ENCODE results near the gene GAS2L3.

The GAS2L3 gene

DNA sequence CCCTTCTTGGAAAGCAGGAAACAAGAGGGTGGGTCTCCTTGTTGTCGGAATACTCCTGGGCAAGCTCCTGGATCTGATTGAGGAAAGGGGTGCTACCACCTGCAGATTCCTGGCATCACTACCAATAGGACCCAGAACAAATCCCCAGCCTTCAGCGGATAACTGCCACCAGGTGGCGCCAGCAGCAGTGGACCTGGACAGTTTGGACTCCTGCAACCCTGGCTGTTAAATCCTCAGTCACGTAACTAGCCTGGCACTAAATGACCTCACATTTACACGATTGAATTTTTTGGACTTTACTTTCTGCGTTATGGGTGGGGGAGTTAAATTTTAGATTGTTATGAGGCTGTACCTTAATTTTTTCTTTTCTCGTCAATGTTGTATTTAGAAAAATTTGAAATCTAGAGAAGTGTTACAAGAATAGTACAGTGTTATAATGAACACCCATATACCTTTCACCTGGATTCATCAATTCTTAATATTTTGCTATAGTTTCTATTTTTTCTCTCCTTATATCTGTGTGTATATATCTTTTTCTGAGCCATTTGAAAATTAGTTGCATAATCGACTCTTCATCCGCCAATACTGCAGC, 95.6 kb downstream of the GAS2L3 start:
- peak; percentile 89 for DNase-seq

DNA sequence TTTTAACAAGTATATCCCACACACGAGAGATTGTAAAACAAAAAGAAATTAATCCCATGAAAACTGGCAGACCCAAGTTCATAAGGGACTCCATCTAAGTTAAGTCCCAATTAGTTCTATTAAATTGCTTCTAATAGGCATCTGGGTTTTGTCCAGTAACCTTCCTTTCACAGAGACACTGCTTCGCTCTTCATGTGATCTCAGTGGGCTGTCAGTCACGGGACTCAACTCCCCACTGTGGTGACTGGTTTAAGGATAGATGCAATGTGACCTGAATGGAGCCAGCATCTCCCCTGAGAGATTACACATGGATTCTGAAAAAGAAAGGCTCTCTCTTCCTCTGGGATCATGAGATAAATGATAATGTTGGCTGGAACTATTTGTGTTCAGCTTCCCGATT, 96.4 kb downstream of the GAS2L3 start:
- no peak for DNase-seq

DNA sequence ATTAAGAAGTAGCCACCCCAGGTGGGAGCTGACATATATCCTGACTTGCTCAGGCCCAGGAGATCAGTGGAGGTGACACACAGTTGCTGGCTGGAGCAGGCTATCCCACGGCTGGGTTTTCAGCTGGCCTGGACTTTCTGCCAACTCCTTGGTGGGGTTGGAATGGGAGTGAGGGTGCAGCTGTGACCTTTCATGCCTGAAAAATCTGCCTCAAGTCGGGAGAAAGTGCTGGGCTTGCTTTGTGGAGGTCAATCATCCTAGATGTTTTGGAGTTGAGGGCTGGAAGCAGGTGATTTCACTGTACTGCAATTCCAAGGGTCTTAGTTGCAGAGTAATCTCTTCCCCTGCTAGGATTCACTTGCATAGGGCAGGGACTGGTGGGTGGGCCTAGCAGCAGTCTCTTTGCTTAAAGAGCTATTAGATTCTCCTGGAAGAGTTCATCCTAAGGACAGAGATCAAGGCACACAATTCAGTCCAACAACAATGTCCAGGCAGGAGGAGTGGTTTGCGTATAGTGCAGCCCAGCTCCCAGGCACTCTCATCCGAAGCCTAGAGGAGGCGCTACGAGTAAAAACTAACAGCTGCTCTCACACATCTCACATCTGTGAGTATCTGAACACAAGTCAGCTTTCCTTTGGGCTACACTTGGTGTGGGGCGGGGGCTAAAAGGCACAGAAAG, 98.1 kb downstream of the GAS2L3 start:
- DNase-seq: no peak

DNA sequence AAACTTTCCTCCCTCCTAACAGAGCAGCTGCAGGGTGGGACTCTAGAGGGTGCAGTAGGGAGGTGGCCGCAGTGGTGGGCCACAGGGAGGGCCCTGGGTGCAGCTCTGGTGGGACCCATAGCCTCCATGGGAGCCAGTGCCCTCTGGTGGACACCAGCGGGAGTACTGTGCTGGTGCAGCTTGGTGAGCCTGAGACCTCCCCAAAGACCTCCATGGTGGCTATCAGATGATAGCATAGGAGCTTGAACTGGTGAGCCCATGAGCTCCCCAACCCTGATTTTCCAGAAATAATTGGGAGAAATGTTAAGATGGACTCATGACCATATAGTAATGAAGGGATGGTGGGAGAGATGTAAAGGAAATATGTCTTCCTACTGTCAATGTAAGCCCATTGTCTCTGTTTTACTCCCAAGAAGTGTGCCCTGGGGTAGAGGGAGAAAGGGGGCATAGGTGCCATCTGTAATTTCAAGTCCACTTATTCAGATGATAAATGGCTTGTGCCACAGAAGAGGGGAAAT, 98.7 kb downstream of the GAS2L3 start:
- DNase-seq: no peak

DNA sequence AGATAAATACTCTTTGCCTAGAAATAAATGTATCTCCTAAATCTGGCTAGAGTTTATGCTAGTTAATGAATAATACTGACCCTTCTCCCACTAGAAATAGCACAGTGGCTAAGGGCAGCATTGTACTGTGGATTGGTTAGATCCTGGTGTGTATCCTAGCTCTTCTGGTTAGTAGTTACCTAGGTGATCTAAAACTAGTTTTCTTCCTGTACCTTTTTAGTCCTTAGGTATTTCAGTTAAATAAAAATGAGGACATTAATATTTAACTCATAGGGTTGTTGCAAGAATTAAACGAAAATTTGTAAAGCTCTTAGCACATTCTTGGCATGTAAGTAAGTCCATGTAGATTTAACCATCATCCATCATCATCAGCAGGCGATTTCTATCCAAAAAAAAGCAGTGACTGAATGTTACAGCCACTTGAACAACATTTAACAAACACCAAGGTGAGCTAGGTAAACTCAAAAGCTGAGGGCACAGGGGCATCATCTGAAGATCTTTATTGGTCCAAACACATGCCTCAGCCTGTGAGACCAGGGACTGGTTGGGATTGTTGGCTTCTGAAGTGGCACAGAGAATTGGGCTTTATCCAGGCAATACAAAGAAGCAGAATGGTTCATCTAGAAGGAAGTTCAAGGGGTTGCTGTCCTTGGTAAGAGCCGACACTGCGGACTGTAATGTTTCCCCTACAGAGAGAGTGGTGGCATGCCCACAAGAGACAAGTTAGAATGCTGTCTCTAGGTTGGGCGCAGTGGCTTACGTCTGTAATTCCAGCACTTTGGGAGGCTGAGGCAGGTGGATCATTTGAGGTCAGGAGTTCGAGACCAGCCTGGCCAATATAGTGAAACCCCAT, 100.8 kb downstream of the GAS2L3 start:
- no peak for DNase-seq
